Rectal smooth muscle tissue (tissue), 1 donor: ENCODE measurements around the gene AP3S2.
"Not testable (repeated sequence)": the region's sequence is repeated elsewhere in the genome, so short reads cannot be mapped to it uniquely, and the experiment has no call there.

Source experiments
- H3K27ac ChIP-seq: one replicate; pipeline ENCODE4 v1.7.0; 2013; ENCODE audit warnings: low read depth, low read length, inconsistent platforms
- H3K27me3 ChIP-seq: one replicate; pipeline ENCODE4 v1.7.0; 2013; ENCODE audit warnings: low read length; ENCODE audit not compliant: control insufficient read depth, insufficient read depth
- H3K36me3 ChIP-seq: one replicate; pipeline ENCODE4 v1.7.0; 2013; ENCODE audit warnings: low read length; ENCODE audit not compliant: control insufficient read depth, insufficient read depth
- H3K4me1 ChIP-seq: one replicate; pipeline ENCODE4 v1.7.0; 2013; ENCODE audit warnings: low read length; ENCODE audit not compliant: control insufficient read depth, insufficient read depth
- H3K4me3 ChIP-seq: one replicate; pipeline ENCODE4 v1.7.0; 2013; ENCODE audit warnings: low read length
- H3K9ac ChIP-seq: one replicate; pipeline ENCODE4 v1.7.0; 2013; ENCODE audit warnings: low read length

AP3S2 gene

DNA sequence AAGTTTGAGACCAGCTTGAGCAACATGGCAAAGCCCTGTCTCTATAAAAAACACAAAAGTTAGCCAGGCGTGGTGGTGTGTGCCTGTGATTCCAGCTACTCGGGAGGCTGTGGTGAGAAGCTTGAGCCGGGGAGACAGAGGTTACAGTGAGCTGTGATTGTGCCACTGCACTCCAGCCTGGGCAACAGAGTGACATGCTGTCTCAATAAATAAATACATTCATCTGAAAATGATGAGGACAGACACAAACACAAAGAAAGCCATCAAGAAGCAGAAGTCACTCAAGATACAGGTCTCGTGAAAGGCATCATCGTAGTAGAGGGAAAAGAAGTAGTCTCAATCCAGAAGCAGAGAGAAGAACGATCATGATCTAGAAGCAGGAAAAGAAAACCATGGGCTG lies 18.1 kb downstream of the AP3S2 start:
- Histone ChIP-seq H3K4me3 (no peak overlapping the region), H3K27me3 (no peaks in the 10 kb centered on the region), H3K9ac (no peak overlapping the region), H3K36me3 (peaks cover 5% of the 10 kb centered on the region), H3K4me1 (no peaks in the 10 kb centered on the region), H3K27ac (no peak overlapping the region)

DNA sequence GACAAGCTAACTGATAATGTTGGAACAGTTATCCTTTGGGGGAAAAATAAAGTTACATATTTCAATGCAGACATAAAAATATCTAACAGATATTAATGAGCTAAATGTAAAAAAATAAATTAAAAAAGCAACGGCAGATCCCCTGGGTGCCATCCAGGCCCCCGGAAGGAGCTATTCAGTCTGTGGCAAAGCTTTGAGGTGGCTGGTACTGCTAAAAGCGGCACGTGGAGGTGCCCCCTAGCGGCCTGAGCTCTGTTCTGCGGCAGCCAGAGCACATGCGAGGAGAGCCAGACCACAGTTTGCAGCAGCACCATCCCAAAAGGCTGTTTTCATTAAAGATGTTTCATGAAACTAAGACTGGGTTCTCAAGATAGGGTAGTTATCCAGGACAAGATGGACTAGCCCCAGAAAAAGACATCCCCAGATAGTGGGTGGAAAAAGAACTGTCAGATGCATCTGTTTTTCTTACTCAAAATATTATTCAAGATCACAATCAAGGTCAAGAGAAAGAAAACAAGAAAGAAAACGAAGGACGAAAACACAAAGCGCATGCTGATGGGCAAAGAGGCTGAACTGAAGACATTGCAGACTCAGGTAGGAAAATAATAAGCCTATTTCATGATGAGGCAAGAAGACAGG lies 18.7 kb downstream of the AP3S2 start:
- peaks cover 12% of the 10 kb centered on the region for H3K36me3 ChIP-seq

DNA sequence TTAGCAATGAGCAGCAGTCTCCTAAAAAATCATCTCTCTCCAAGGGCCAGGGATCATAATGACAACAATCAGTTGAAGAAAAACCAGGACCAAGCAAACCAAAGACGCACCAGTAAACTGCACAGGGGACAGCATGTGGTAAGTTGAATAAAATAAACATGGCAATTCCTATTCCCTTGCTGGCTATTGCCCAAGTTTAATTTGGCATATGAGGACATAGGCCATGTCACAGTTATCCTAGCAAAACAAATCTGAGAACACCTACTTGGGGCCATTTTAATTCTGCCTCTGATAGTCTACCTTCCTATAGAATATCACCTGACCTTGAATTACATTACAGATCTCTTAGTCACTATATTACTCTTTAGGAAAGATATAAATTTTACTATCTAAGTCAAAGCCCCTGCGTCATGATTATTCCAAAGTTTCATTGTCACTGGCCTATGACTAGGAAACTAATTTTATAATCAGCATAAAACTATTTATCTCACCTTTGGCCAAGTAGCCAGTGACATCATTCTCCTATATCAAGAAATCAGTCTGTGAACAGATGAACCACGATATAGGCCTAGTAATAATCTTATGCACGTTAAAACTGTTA lies 23.0 kb downstream of the AP3S2 start:
- Histone ChIP-seq H3K27me3 (no peaks in the 10 kb centered on the region), H3K36me3 (peaks cover 12% of the 10 kb centered on the region), H3K4me3 (no peak overlapping the region), H3K27ac (no peak overlapping the region), H3K9ac (no peak overlapping the region), H3K4me1 (no peaks in the 10 kb centered on the region)

More for the DNA sequence above, 18.7 kb downstream of the AP3S2 start:
- no peak overlapping the region for H3K27ac ChIP-seq
- H3K27me3 ChIP-seq, result no peaks in the 10 kb centered on the region
- H3K9ac ChIP-seq, result no peak overlapping the region
- H3K4me3 ChIP-seq, result no peak overlapping the region
- no peaks in the 10 kb centered on the region for H3K4me1 ChIP-seq

DNA sequence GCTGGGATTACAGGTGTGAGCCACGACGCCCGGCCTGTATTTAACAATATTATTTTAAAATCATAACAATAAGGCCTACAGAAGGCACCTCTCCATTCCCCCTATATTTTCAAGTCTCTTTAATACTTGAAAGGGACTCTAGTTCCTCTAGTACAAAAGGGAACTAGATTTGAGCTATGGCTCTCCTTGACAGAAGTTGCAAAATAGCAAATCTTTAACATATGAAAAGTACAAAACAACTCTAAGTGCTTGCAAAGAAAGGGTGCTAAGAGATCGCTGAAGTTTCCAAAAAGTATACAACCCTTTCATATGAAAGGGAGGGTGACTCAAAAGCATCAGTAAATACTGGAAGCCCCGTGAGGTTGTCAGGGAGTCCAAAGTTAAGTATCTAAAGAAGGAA lies 23.8 kb downstream of the AP3S2 start:
- Histone ChIP-seq H3K27me3 (no peaks in the 10 kb centered on the region), H3K9ac (no peak overlapping the region), H3K27ac (no peak overlapping the region), H3K4me3 (no peak overlapping the region), H3K4me1 (no peaks in the 10 kb centered on the region), H3K36me3 (peaks cover 10% of the 10 kb centered on the region)

DNA sequence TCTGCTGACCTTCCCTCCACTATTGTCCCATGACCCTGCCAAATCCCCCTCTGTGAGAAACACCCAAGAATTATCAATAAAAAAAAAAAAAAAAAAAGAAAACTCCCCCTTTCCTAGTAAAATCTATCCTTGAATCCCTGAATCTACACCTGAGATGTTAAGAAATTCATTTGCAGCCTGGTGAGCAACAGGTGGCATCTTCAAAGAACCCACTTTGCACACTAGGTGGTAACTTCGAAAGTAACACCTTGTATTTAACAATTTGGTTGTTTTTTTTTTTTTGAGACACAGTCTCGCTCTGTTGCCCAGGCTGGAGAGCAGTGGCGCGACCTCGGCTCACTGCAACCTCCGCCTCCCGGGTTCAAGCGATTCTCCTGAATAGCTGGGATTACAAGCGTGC lies 24.3 kb downstream of the AP3S2 start:
- not testable (repeated sequence) for H3K36me3 ChIP-seq, H3K27ac ChIP-seq, H3K4me1 ChIP-seq

DNA sequence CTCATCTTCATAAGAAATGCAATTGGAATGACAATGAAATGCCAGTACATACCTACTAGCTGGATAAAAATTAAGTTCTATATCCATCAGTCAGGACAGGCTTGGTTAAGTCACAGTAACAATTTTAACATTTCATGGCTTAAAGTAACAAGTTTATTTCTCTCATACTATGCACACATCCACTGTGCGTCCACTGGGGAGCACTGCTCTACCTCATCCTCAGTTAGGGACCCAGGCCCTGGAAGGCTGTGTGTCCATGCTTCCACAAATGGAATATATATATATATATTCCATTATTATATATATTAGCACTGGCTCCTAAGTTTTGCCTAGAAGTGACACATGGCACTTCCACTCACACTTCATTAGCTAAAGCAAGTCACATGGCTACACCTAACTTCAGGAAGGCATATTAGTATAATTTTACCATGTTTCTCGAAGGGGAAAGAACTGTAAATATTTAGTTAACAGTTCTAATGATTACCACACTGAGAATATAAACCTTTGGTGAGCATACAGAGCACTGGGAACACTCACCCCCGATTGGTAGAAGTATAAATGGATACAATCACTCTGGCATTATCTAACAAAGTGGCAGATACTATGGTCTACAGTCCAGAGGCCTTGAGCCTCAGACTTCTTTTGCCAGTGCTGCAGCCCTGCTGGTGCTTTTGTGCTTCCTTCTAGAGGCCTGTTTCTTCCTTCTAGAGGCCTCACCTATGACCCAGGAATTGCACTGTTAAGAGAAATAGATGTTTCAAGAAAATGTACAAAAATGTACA lies 28.6 kb downstream of the AP3S2 start:
- no peak overlapping the region for H3K4me3 ChIP-seq
- no peaks in the 10 kb centered on the region for H3K4me1 ChIP-seq
- H3K27ac ChIP-seq, result no peak overlapping the region
- H3K27me3 ChIP-seq, result no peaks in the 10 kb centered on the region
- H3K36me3 ChIP-seq, result peaks cover 5% of the 10 kb centered on the region
- H3K9ac ChIP-seq, result no peak overlapping the region

More for the DNA sequence above, 24.3 kb downstream of the AP3S2 start:
- not testable (repeated sequence) for H3K27me3 ChIP-seq, H3K4me3 ChIP-seq, H3K9ac ChIP-seq

DNA sequence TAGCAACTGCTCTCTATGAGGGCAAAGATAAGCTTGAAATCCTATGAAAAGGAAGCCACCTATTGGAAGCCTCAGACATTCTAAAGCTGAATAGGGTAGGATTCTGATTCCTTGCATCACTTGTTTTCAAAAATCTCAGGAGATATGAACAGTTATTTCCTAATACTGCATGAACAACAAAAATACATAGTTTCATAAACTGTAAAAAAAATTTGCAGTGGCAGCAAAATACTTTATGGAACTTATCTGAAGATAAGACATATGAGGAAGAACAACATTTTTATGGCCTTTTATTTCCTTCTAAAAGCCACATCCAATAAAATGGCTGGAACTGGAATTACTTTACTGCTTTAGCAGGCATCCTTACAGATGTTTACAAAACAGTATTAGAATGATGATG lies 29.9 kb downstream of the AP3S2 start:
- no peak overlapping the region for H3K27ac ChIP-seq
- H3K36me3 ChIP-seq, result peaks cover 2% of the 10 kb centered on the region
- H3K4me1 ChIP-seq, result no peaks in the 10 kb centered on the region
- H3K27me3 ChIP-seq, result no peaks in the 10 kb centered on the region
- H3K4me3 ChIP-seq, result no peak overlapping the region
- no peak overlapping the region for H3K9ac ChIP-seq

DNA sequence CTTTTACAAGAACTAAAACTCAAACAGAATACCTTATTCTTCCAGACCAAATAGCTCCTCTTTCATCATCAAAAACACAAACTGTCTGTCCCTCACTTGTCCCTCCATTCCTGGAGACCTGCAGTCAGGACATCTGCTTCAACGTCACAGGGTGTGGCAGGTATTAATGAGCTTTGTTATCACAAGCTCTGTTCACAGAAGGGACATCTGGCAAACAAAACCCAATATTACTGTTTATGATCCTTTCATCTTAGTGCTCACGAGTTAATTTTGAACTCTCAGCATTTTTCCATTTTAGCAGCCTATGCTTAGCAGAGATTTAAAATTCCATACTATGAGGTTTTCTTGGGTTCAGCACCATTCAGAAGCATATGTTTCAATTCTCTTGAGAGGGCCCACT lies 32.9 kb downstream of the AP3S2 start:
- H3K27ac ChIP-seq, result no peak overlapping the region
- no peak overlapping the region for H3K9ac ChIP-seq

DNA sequence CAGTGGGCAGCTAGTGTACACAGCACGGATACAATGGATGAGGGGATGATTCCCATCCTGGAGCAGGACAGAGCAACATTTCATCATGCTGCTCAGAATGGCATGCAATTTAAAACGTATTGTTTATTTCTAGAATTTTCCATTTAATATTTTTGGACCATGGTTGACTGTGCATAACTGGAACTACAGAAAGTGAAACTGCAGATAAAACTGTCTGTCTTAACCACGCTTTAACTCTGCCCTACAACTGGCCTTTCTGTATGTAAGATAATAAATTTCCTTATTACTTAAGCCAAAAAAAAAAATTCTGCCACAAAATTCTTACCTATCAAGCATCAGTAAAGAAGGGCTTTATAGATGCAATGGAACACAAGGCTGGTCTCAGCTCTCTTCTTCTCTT lies 33.4 kb downstream of the AP3S2 start:
- H3K36me3 ChIP-seq, result no peaks in the 10 kb centered on the region
- H3K27ac ChIP-seq, result no peak overlapping the region
- no peaks in the 10 kb centered on the region for H3K4me1 ChIP-seq
- H3K4me3 ChIP-seq, result no peak overlapping the region
- no peak overlapping the region for H3K9ac ChIP-seq
- H3K27me3 ChIP-seq, result no peaks in the 10 kb centered on the region

More for the DNA sequence above, 32.9 kb downstream of the AP3S2 start:
- no peaks in the 10 kb centered on the region for H3K36me3 ChIP-seq
- no peaks in the 10 kb centered on the region for H3K27me3 ChIP-seq
- no peaks in the 10 kb centered on the region for H3K4me1 ChIP-seq
- H3K4me3 ChIP-seq, result no peak overlapping the region

DNA sequence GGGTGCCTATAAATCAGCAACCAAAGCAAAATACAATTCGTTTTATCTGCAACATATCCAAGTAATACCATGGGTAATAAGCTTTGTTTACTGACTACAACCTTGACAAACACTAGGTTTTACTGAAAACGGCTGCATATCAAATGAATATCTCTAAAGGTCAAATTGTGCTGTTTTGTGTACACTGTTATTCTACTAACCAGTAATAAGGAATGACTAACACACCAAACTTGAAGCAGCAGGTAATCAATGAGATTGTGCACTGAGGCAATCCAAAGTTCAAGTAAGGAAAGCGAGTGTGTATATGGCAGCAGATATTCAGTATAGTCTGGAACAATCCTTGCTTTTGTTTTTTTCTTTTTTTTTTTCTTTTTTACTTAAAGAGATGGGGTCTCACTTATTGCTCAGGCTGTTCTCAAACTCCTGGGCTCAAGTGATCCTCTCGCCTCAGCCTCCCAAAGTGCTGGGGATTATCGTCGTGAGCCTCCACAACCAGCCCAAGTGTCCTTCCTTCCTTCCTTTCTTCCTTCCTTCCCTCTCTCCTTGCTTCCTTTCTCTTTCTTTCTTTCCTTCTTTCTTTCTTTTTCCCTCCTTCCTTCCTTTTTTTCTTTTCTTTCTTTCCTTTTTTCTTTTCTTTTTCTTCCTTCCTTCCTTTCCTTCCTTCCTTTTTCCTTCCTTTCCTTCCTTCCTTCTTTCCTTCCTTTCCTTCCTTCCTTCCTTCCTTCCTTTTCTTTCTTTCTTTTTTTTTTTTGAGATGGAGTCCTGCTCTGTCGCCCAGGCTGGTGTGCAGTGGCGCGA lies 34.9 kb downstream of the AP3S2 start:
- H3K36me3 ChIP-seq, result no peaks in the 10 kb centered on the region

DNA sequence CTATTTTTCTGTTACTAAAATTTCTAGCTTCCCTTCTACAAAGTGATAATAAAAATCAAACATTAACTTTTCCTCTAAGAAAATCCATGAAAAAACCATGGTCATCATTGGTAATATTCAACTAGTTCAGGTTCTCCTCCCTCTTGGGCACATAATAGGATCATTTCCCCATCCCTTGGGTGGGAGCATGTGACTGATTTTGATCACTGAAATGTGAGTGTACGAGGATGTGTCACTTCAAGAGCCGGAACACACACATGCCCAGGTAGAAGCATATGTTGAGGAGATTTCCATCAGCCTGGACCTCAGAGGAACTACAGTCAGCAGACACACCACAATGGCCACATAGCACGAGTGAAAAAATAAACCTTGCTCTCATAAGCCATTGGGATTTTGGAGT lies 36.1 kb downstream of the AP3S2 start:
- H3K4me3 ChIP-seq, result no peak overlapping the region
- H3K36me3 ChIP-seq, result no peaks in the 10 kb centered on the region
- no peak overlapping the region for H3K27ac ChIP-seq
- no peaks in the 10 kb centered on the region for H3K4me1 ChIP-seq
- no peaks in the 10 kb centered on the region for H3K27me3 ChIP-seq
- H3K9ac ChIP-seq, result no peak overlapping the region

More for the DNA sequence above, 34.9 kb downstream of the AP3S2 start:
- no peaks in the 10 kb centered on the region for H3K4me1 ChIP-seq
- no peak overlapping the region for H3K9ac ChIP-seq
- H3K27me3 ChIP-seq, result no peaks in the 10 kb centered on the region
- H3K4me3 ChIP-seq, result no peak overlapping the region
- H3K27ac ChIP-seq, result no peak overlapping the region

DNA sequence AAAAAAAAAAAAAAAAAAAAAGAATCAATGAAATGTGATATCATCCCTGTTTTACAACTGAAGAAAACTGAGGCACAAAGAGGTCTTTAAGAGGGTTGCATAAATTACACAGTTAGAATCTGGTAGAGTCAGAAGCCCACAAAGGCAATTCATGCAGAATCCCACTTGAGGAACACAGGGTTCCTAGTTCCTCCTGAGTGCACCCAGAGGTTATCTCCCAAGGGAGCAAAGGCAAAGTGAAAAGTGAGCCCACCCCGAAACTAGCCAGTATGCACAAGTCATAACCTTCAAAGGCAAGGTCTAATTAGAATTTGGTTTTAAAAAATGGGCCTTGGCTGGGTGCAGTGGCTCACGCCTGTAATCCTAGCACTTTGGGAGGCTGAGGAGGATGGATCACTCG lies 37.8 kb downstream of the AP3S2 start:
- Histone ChIP-seq H3K4me1 (no peaks in the 10 kb centered on the region), H3K9ac (no peak overlapping the region), H3K27ac (no peak overlapping the region), H3K27me3 (no peaks in the 10 kb centered on the region), H3K36me3 (no peaks in the 10 kb centered on the region), H3K4me3 (no peak overlapping the region)
